ENCODE measurements around the gene KRTAP5-7.
A peak's percentile ranks its signal among the peaks of the same experiment; 100 is the strongest.

The KRTAP5-7 gene

GRCh38 chr11:71491531-71491930 lies 35.5 kb upstream of the KRTAP5-7 start:
- Histone ChIP-seq H3K9ac (ENCODE audit: low read length) (no peak overlapping the region), H3K14ac (ENCODE audit: low read length in 2 of 2) (no peak overlapping the region), H3K4ac (ENCODE audit: low read depth in 1 of 2, low read length in 2 of 2) (no peak overlapping the region), H2AK5ac (ENCODE audit: low read length, severe bottlenecking) (no peak overlapping the region), H2BK5ac (ENCODE audit: low read depth, low read length, poor library complexity, severe bottlenecking) (no peak overlapping the region), H3K36me3 (ENCODE audit: control insufficient read depth in 1 of 2, insufficient read depth in 2 of 2, low read depth in 1 of 2, low read length in 2 of 2) (peaks cover 49 to 81% of the 10 kb centered on the region in 2 experiments), H3K9me3 (ENCODE audit: control insufficient read depth, low read length) (peaks cover 3% of the 10 kb centered on the region), H3K79me1 (replicated peaks; ENCODE audit: low read length, poor library complexity, severe bottlenecking) (peaks cover 13% of the 10 kb centered on the region), H2BK15ac (ENCODE audit: low read depth, poor library complexity, severe bottlenecking) (no peak overlapping the region), H3K27me3 (ENCODE audit: control insufficient read depth in 1 of 2, insufficient read depth in 1 of 2, low read length in 2 of 2) (no peaks in the 10 kb centered on the region), H3K27ac (ENCODE audit: low read length, poor library complexity, severe bottlenecking) (no peak overlapping the region), H2BK120ac (ENCODE audit: low read depth, low read length) (no peak overlapping the region), H3K4me2 (ENCODE audit: low read length, poor library complexity, severe bottlenecking) (no peak overlapping the region), H3K4me3 (ENCODE audit: insufficient read depth in 1 of 2, low read depth in 1 of 2, low read length in 2 of 2) (no peak overlapping the region), H3K4me1 (ENCODE audit: control insufficient read depth, insufficient read depth, low read depth, low read length) (peaks cover 16% of the 10 kb centered on the region), H2AFZ (ENCODE audit: low read depth, low read length) (no peak overlapping the region), H4K91ac (ENCODE audit: low read length) (no peak overlapping the region), H2BK12ac (ENCODE audit: low read length in 2 of 2) (no peak overlapping the region), H4K8ac (ENCODE audit: low read length) (no peak overlapping the region), H3K23ac (ENCODE audit: low read length in 2 of 2) (no peak overlapping the region), H3K18ac (ENCODE audit: low read depth in 1 of 2, low read length in 2 of 2) (no peak overlapping the region)
- 99% methylated on average over 19 of the region's 19 CpGs for WGBS
- DNase-seq: no peak

GRCh38 chr11:71491940-71492339 lies 35.1 kb upstream of the KRTAP5-7 start:
- peak overlapping the region; percentile 65 for H4K91ac ChIP-seq (ENCODE audit: low read length)
- H3K9me3 ChIP-seq (ENCODE audit: control insufficient read depth, low read length): peaks cover 4% of the 10 kb centered on the region
- H3K4me3 ChIP-seq (ENCODE audit: insufficient read depth in 1 of 2, low read depth in 1 of 2, low read length in 2 of 2): no peak overlapping the region
- H2BK12ac ChIP-seq (ENCODE audit: low read length in 2 of 2): no peak overlapping the region
- H4K8ac ChIP-seq (ENCODE audit: low read length): no peak overlapping the region
- H3K4ac ChIP-seq (ENCODE audit: low read depth in 1 of 2, low read length in 2 of 2): no peak overlapping the region
- no peak overlapping the region for H2AK5ac ChIP-seq (ENCODE audit: low read length, severe bottlenecking)
- H2BK15ac ChIP-seq (ENCODE audit: low read depth, poor library complexity, severe bottlenecking): no peak overlapping the region
- H3K36me3 ChIP-seq (ENCODE audit: control insufficient read depth in 1 of 2, insufficient read depth in 2 of 2, low read depth in 1 of 2, low read length in 2 of 2): peaks cover 53 to 83% of the 10 kb centered on the region in 2 experiments
- no peak overlapping the region for H2BK120ac ChIP-seq (ENCODE audit: low read depth, low read length)
- H3K14ac ChIP-seq (ENCODE audit: low read length in 2 of 2): no peak overlapping the region
- peaks cover 13% of the 10 kb centered on the region for H3K79me1 ChIP-seq (replicated peaks; ENCODE audit: low read length, poor library complexity, severe bottlenecking)
- no peaks in the 10 kb centered on the region for H3K27me3 ChIP-seq (ENCODE audit: control insufficient read depth in 1 of 2, insufficient read depth in 1 of 2, low read length in 2 of 2)
- no peak overlapping the region for H3K9ac ChIP-seq (ENCODE audit: low read length)
- no peak for DNase-seq
- 100% methylated on average over 8 of the region's 9 CpGs for WGBS
- H3K4me1 ChIP-seq (ENCODE audit: control insufficient read depth, insufficient read depth, low read depth, low read length): peaks cover 16% of the 10 kb centered on the region
- H3K23ac ChIP-seq (ENCODE audit: low read length in 2 of 2): no peak overlapping the region
- no peak overlapping the region for H3K27ac ChIP-seq (ENCODE audit: low read length, poor library complexity, severe bottlenecking)
- no peak overlapping the region for H3K4me2 ChIP-seq (ENCODE audit: low read length, poor library complexity, severe bottlenecking)
- no peak overlapping the region for H2AFZ ChIP-seq (ENCODE audit: low read depth, low read length)
- H2BK5ac ChIP-seq (ENCODE audit: low read depth, low read length, poor library complexity, severe bottlenecking): no peak overlapping the region
- H3K18ac ChIP-seq (ENCODE audit: low read depth in 1 of 2, low read length in 2 of 2): no peak overlapping the region

GRCh38 chr11:71495286-71496230 lies 31.5 kb upstream of the KRTAP5-7 start:
- Histone ChIP-seq H3K9me3 (ENCODE audit: control insufficient read depth, low read length) (peaks cover 4% of the 10 kb centered on the region), H3K79me1 (replicated peaks; ENCODE audit: low read length, poor library complexity, severe bottlenecking) (peaks cover 11% of the 10 kb centered on the region), H2BK120ac (ENCODE audit: low read depth, low read length) (no peak overlapping the region), H2BK5ac (ENCODE audit: low read depth, low read length, poor library complexity, severe bottlenecking) (no peak overlapping the region), H3K4me1 (ENCODE audit: control insufficient read depth, insufficient read depth, low read depth, low read length) (peaks cover 2% of the 10 kb centered on the region), H3K27ac (ENCODE audit: low read length, poor library complexity, severe bottlenecking) (no peak overlapping the region), H3K27me3 (ENCODE audit: control insufficient read depth in 1 of 2, insufficient read depth in 1 of 2, low read length in 2 of 2) (no peaks in the 10 kb centered on the region), H3K4ac (ENCODE audit: low read depth in 1 of 2, low read length in 2 of 2) (no peak overlapping the region), H3K4me3 (ENCODE audit: insufficient read depth in 1 of 2, low read depth in 1 of 2, low read length in 2 of 2) (no peak overlapping the region), H3K18ac (ENCODE audit: low read depth in 1 of 2, low read length in 2 of 2) (no peak overlapping the region), H4K8ac (ENCODE audit: low read length) (no peak overlapping the region), H3K14ac (ENCODE audit: low read length in 2 of 2) (no peak overlapping the region), H3K9ac (ENCODE audit: low read length) (no peak overlapping the region), H2BK12ac (ENCODE audit: low read length in 2 of 2) (no peak overlapping the region), H2BK15ac (ENCODE audit: low read depth, poor library complexity, severe bottlenecking) (no peak overlapping the region), H3K36me3 (ENCODE audit: control insufficient read depth in 1 of 2, insufficient read depth in 2 of 2, low read depth in 1 of 2, low read length in 2 of 2) (peaks cover 71 to 94% of the 10 kb centered on the region in 2 experiments), H2AK5ac (ENCODE audit: low read length, severe bottlenecking) (no peak overlapping the region), H2AFZ (ENCODE audit: low read depth, low read length) (no peak overlapping the region), H3K4me2 (ENCODE audit: low read length, poor library complexity, severe bottlenecking) (no peak overlapping the region), H4K91ac (ENCODE audit: low read length) (no peak overlapping the region), H3K23ac (ENCODE audit: low read length in 2 of 2) (no peak overlapping the region)
- no peak for DNase-seq
- WGBS: 96% methylated on average over 20 of the region's 20 CpGs

- Histone ChIP-seq H3K36me3 (ENCODE audit: control insufficient read depth in 1 of 2, insufficient read depth in 2 of 2, low read depth in 1 of 2, low read length in 2 of 2) (peaks cover 71 to 94% of the 10 kb centered on the region in 2 experiments), H2BK12ac (ENCODE audit: low read length in 2 of 2) (no peak overlapping the region), H2AFZ (ENCODE audit: low read depth, low read length) (no peak overlapping the region), H3K14ac (ENCODE audit: low read length in 2 of 2) (no peak overlapping the region), H3K4me1 (ENCODE audit: control insufficient read depth, insufficient read depth, low read depth, low read length) (peaks cover 3% of the 10 kb centered on the region), H3K79me1 (replicated peaks; ENCODE audit: low read length, poor library complexity, severe bottlenecking) (peaks cover 15% of the 10 kb centered on the region), H3K27ac (ENCODE audit: low read length, poor library complexity, severe bottlenecking) (no peak overlapping the region), H2BK5ac (ENCODE audit: low read depth, low read length, poor library complexity, severe bottlenecking) (no peak overlapping the region), H3K9ac (ENCODE audit: low read length) (no peak overlapping the region), H3K4me2 (ENCODE audit: low read length, poor library complexity, severe bottlenecking) (no peak overlapping the region), H3K4ac (ENCODE audit: low read depth in 1 of 2, low read length in 2 of 2) (no peak overlapping the region), H3K4me3 (ENCODE audit: insufficient read depth in 1 of 2, low read depth in 1 of 2, low read length in 2 of 2) (no peak overlapping the region), H3K18ac (ENCODE audit: low read depth in 1 of 2, low read length in 2 of 2) (no peak overlapping the region), H4K91ac (ENCODE audit: low read length) (no peak overlapping the region), H2BK120ac (ENCODE audit: low read depth, low read length) (no peak overlapping the region), H3K23ac (ENCODE audit: low read length in 2 of 2) (no peak overlapping the region), H2AK5ac (ENCODE audit: low read length, severe bottlenecking) (no peak overlapping the region), H3K27me3 (ENCODE audit: control insufficient read depth in 1 of 2, insufficient read depth in 1 of 2, low read length in 2 of 2) (no peaks in the 10 kb centered on the region), H2BK15ac (ENCODE audit: low read depth, poor library complexity, severe bottlenecking) (no peak overlapping the region), H4K8ac (ENCODE audit: low read length) (no peak overlapping the region), H3K9me3 (ENCODE audit: control insufficient read depth, low read length) (peaks cover 4% of the 10 kb centered on the region)
- DNase-seq: no peak
- WGBS: 97% methylated on average over 13 of the region's 13 CpGs
Observed at GRCh38 chr11:71496421-71496820, 30.6 kb upstream of the KRTAP5-7 start.
